Measurements from ENCODE around the gene FBXO42.

- TF ChIP-seq POLR2A (IDR thresholded peaks at IDR 0.05) (no peak), CTCF (IDR thresholded peaks at IDR 0.05) (no peak)
These were observed 14.5 kb upstream of the FBXO42 start, which contains the start of gene SZRD1 for GRCh38 chr1:16366722-16367257.
